Cardiac fibroblast (primary cell): ENCODE measurements around the gene SCAI.
A peak's percentile ranks its signal among the peaks of the same experiment; 100 is the strongest.
"Not testable (repeated sequence)": the region's sequence is repeated elsewhere in the genome, so short reads cannot be mapped to it uniquely, and the experiment has no call there.

Experiments
- DNase-seq, 2 donors: peaks; one replicate each; pipeline versions ENCODE4 v3.0.0 to v3.0.0-alpha.2; 2010; ENCODE audit warnings: low read depth in 2 of 2
- H3K4me3 ChIP-seq, 2 donors: replicated peaks in 1 of 2; 1 replicate in 1 of 2; 2 replicates in 1 of 2; pipeline ENCODE4 v1.5.1; 2011; ENCODE audit warnings: low read depth in 2 of 2, low read length in 2 of 2, mild to moderate bottlenecking in 2 of 2, moderate library complexity in 1 of 2
- CTCF ChIP-seq: IDR thresholded peaks from one replicate; pipeline ENCODE4 v1.5.1; 2011; ENCODE audit warnings: low read depth, mild to moderate bottlenecking, low read length, inconsistent platforms

SCAI gene

DNA sequence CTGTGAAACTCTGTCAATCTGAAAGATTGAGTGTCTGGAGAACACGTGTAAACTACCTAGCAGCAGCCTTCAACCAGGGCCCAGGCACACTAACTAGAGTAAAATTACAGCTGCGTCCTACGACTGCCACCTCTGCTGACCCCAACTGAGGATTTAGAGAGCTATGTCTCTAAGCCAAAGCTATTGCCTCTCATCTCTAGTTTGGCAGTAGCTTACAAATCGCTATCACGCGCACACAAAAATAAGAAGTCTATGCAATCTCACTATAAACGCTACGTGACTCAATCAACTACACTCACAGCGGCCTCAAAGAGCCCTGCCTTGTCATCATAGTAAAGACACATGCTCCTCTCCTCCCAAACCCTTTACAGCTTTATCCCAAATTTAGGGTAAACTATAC, 37.5 kb upstream of the SCAI start:
- TF ChIP-seq CTCF: no peak
- DNase-seq: no peak
- H3K4me3 ChIP-seq: no peak overlapping the region

DNA sequence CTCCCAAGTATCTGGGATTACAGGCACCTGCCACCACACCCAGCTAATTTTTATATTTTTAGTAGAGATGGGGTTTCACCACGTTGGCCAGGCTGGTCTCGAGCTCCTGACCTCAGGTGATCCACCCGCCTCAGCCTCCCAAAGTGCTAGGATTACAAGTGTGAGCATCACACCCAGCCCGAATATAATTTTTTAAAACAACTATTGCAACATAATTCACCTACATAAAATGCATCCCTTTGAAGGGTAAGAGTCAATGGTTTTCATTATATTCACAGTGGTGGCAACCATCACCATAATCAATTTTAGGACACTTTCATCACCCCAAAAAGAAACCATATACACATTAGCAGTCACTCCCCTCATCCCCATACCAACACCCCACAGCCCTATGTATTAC, 36.4 kb upstream of the SCAI start:
- H3K4me3 ChIP-seq, DNase-seq: not testable (repeated sequence)

GRCh38 chr9:125177888-125178287, 34.6 kb upstream of the SCAI start:
- no peak for DNase-seq
- TF ChIP-seq CTCF: no peak

DNA sequence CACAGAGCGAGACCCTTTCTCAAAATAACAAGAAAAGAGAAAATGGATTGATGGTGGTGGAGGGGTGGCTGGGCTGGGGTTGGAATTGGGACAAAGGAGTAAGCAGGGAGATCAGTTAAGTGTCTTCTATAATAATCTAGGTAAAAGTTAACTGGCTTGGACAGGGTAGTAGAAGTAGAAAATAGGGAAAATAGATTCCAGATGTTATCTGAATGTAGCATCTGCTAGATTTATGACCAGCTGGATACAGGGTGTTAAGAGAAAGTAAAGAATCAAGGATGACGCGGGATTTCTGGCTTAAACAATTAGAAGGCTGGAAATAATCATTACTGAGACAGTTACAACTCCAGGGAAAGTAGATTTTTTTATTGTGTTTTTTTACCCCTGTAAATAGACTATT, 33.3 kb upstream of the SCAI start:
- H3K4me3 ChIP-seq: no peak overlapping the region
- no peak for DNase-seq
- TF ChIP-seq CTCF: no peak

More at GRCh38 chr9:125177888-125178287, 34.6 kb upstream of the SCAI start:
- no peak overlapping the region for H3K4me3 ChIP-seq

DNA sequence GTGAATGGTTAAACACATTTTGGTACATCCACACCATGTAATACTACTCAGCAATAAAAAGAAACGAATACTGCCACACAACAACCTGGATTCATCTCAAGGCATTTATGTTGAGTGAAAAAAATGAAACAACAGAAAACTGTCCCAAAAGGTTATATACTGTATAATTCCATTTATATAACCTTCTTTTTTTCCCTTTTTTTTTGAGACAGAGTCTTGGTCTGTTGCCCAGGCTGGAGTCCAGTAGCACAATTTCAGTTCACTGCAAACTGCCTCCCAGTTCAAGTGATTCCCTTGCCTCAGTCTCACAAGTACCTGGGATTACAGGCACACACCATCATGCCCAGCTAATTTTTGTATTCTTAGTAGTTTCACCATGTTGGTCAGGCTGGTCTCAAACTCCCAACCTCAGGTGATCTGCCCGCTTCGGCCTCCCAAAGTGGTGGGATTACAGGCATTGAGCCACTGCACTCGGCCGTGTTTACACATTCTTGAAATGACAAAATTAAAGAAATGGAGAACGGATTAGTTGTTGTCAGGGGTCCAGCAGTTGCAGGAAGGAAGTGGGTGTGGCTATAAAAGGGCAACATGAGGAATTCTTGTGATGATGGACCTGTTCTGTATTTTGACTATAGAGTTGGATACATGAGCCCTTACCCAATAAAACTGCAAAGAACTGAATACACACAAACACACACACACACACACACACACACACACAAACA, 28.9 kb upstream of the SCAI start:
- no peak overlapping the region for H3K4me3 ChIP-seq
- TF ChIP-seq CTCF: no peak
- peak; percentile 36 to 72 for DNase-seq

GRCh38 chr9:125169895-125170294, 26.6 kb upstream of the SCAI start:
- DNase-seq: no peak
- H3K4me3 ChIP-seq: no peak overlapping the region
- TF ChIP-seq CTCF: no peak

- TF ChIP-seq CTCF: no peak
- DNase-seq: no peak
- H3K4me3 ChIP-seq: no peak overlapping the region
These were observed 23.4 kb upstream of the SCAI start for GRCh38 chr9:125166762-125167161.

GRCh38 chr9:125162891-125163290, 19.6 kb upstream of the SCAI start:
- H3K4me3 ChIP-seq: not testable (repeated sequence)
- peak in 1 of 2 donors; percentile 27 for DNase-seq
